GM23338 (cell line): ENCODE measurements around the gene HEXD. TPM values are rescaled to one million over a fixed set of nuclear protein-coding genes. Genes with fewer than 3 reads are reported as not detected.

Experiments used
- ATAC-seq: fragments of 200-7000 bp; cut with Tn5 transposase; 3 replicates; pipeline ENCODE4 v1.9.1; 2020
- DNase-seq: peaks from one replicate; pipeline ENCODE4 v3.0.0-alpha.2; 2015; ENCODE audit warnings: low spot score
- H2AFZ ChIP-seq: fragments of 200-600 bp; sonication (generic); 2 replicates; pipeline ENCODE4 v1.8.0; 2016; ENCODE audit warnings: antibody characterized with exemption, mild to moderate bottlenecking, moderate library complexity
- H3F3A ChIP-seq: fragments of 200-600 bp; sonication (generic); replicated peaks from 2 replicates; pipeline ENCODE4 v1.8.0; 2017; ENCODE audit warnings: antibody characterized with exemption, mixed run types, low read depth
- H3K27ac ChIP-seq: fragments of 200-600 bp; sonication (generic); 2 replicates; pipeline ENCODE4 v1.6.1; 2016; ENCODE audit warnings: low read depth
- H3K27me3 ChIP-seq: fragments of 200-600 bp; sonication (generic); 2 replicates; pipeline ENCODE4 v1.8.0; 2016; ENCODE audit warnings: mild to moderate bottlenecking, mixed run types, moderate library complexity; ENCODE audit not compliant: insufficient read depth
- H3K36me3 ChIP-seq: fragments of 200-600 bp; sonication (generic); 2 replicates; pipeline ENCODE4 v1.8.0; 2016; ENCODE audit warnings: mild to moderate bottlenecking; ENCODE audit not compliant: insufficient read depth
- H3K4me1 ChIP-seq: fragments of 200-600 bp; sonication (generic); 2 replicates; pipeline ENCODE4 v1.8.0; 2016; ENCODE audit warnings: mild to moderate bottlenecking, moderate library complexity; ENCODE audit not compliant: insufficient read depth
- H3K4me2 ChIP-seq: fragments of 200-600 bp; sonication (generic); 2 replicates; pipeline ENCODE4 v1.7.1; 2017; ENCODE audit warnings: mixed run types
- H3K4me3 ChIP-seq: fragments of 200-600 bp; sonication (generic); 2 replicates; pipeline ENCODE4 v1.6.1; 2016; ENCODE audit warnings: mixed run types
- H3K79me2 ChIP-seq: fragments of 200-600 bp; sonication (generic); replicated peaks from 2 replicates; pipeline ENCODE4 v1.8.0; 2017; ENCODE audit warnings: mild to moderate bottlenecking; ENCODE audit not compliant: insufficient read depth
- H3K9me2 ChIP-seq: fragments of 200-600 bp; sonication (generic); 2 replicates; pipeline ENCODE4 v1.8.0; 2017; ENCODE audit not compliant: insufficient read depth
- H4K20me1 ChIP-seq: fragments of 200-600 bp; sonication (generic); replicated peaks from 2 replicates; pipeline ENCODE4 v1.8.0; 2017; ENCODE audit warnings: mild to moderate bottlenecking; ENCODE audit not compliant: insufficient read depth
- H3K27ac Mint-ChIP-seq: 2 replicates; pipeline ENCODE4 v1.8.0; 2020; ENCODE audit warnings: inconsistent platforms, mild to moderate bottlenecking, moderate library complexity, mixed read lengths
- H3K27me3 Mint-ChIP-seq: 3 replicates; pipeline ENCODE4 v1.8.0; 2022; ENCODE audit warnings: low read depth, mild to moderate bottlenecking, moderate library complexity, mixed read lengths, inconsistent platforms; ENCODE audit not compliant: insufficient read depth, poor library complexity
- H3K36me3 Mint-ChIP-seq: 3 replicates; pipeline ENCODE4 v1.8.0; 2021; ENCODE audit warnings: low read depth, mild to moderate bottlenecking, inconsistent platforms, moderate library complexity, mixed read lengths
- H3K4me1 Mint-ChIP-seq: 3 replicates; pipeline ENCODE4 v1.8.0; 2020; ENCODE audit warnings: mild to moderate bottlenecking, inconsistent platforms, mixed read lengths
- H3K4me3 Mint-ChIP-seq: 3 replicates; pipeline ENCODE4 v1.8.0; 2021; ENCODE audit warnings: moderate library complexity, mild to moderate bottlenecking, inconsistent platforms, mixed read lengths
- H3K9me3 Mint-ChIP-seq: 3 replicates; pipeline ENCODE4 v1.8.0; 2020; ENCODE audit warnings: moderate library complexity, mild to moderate bottlenecking, inconsistent platforms, mixed read lengths
- CTCF ChIP-seq, 2 experiments: fragments of 200-600 bp in 1 of 2; sonication (generic) in 1 of 2; conservative IDR thresholded peaks; 2 replicates each; pipeline versions ENCODE4 v1.5.1 to v1.6.1; 2016 to 2017; ENCODE audit warnings: antibody characterized with exemption in 2 of 2, low read depth in 2 of 2, mild to moderate bottlenecking in 2 of 2, moderate library complexity in 1 of 2
- POLR2AphosphoS5 ChIP-seq: IDR thresholded peaks from 2 replicates; pipeline ENCODE4 v1.6.1; 2016; ENCODE audit warnings: antibody characterized with exemption, low read depth
- REST ChIP-seq: IDR thresholded peaks from one replicate; pipeline ENCODE4 v1.6.1; 2018; ENCODE audit warnings: antibody characterized with exemption; ENCODE audit not compliant: unreplicated experiment
- STAT1 ChIP-seq: IDR thresholded peaks from one replicate; pipeline ENCODE4 v1.6.1; 2016; ENCODE audit warnings: antibody characterized with exemption; ENCODE audit not compliant: unreplicated experiment
- polyA plus RNA-seq: library from polyadenylated mRNA; unstranded; fragments of >200 nt; fragmentation: Nextera tagmentation; extraction: Ambion mirVana; gene quantifications from 2 replicates; pipeline ENCODE4 v1.2.1, GENCODE V29; 2016
- total RNA-seq: library from RNA; depleted of rRNA; stranded (reverse); fragments of >200 nt; shearing (Covaris generic); gene quantifications from 2 replicates; pipeline ENCODE4 v1.2.3, GENCODE V29; 2014
- TF ChIP-seq, protein P1 (sequence below): IDR thresholded peaks from 2 replicates; pipeline ENCODE4 v1.6.1; 2016; ENCODE audit warnings: antibody characterized with exemption

HEXD gene
- total and polyA plus RNA-seq, 2 experiments from 2014 or later, result 11.9 to 31.1 TPM

- H4K20me1 ChIP-seq, result peaks cover 8% of the 10 kb centered on the region
Measured at GRCh38 chr17:82414548-82415281, 3.4 kb upstream of the HEXD start.

More at GRCh38 chr17:82414548-82415281, 3.4 kb upstream of the HEXD start:
- Mint-ChIP-seq H3K27me3 (peaks cover 2% of the 10 kb centered on the region), H3K27ac (no peak overlapping the region), H3K36me3 (peaks cover 1% of the 10 kb centered on the region), H3K4me3 (peak overlapping the region; percentile 1; the same call in 1 of the 3 replicates), H3K4me1 (peaks cover 13% of the 10 kb centered on the region), H3K9me3 (no peaks in the 10 kb centered on the region)
- H3K4me3 ChIP-seq, result peak overlapping the region; percentile 20; the same call in 1 of the 2 replicates
- H3K4me2 ChIP-seq, result 0 out of 2 replicates have a peak overlapping the region, but pooled peaks have one; percentile 35
- H3K4me1 ChIP-seq, result peaks cover 19% of the 10 kb centered on the region
- no peaks in the 10 kb centered on the region for H3K79me2 ChIP-seq
- H2AFZ ChIP-seq, result no peak overlapping the region
- no peaks in the 10 kb centered on the region for H3K36me3 ChIP-seq
- H3K27ac ChIP-seq, result no peak overlapping the region
- H3K27me3 ChIP-seq, result no peaks in the 10 kb centered on the region
- TF ChIP-seq REST (peak; percentile 95), CTCF (conservative IDR thresholded peaks at IDR 0.05; ENCODE audit: low read depth in 2 of 2) (peak; percentile 74 to 90), STAT1 (no peak), POLR2AphosphoS5 (no peak)
- TF ChIP-seq, protein P1, sequence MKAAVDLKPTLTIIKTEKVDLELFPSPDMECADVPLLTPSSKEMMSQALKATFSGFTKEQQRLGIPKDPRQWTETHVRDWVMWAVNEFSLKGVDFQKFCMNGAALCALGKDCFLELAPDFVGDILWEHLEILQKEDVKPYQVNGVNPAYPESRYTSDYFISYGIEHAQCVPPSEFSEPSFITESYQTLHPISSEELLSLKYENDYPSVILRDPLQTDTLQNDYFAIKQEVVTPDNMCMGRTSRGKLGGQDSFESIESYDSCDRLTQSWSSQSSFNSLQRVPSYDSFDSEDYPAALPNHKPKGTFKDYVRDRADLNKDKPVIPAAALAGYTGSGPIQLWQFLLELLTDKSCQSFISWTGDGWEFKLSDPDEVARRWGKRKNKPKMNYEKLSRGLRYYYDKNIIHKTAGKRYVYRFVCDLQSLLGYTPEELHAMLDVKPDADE, result no peak
- DNase-seq (peak; percentile 94), ATAC-seq (peak; percentile 85)
- no peaks in the 10 kb centered on the region for H3K9me2 ChIP-seq
- H3F3A ChIP-seq, result no peaks in the 10 kb centered on the region; the same call in none of the 2 replicates
